ENCODE data around the gene CNTN5. TPM values are rescaled to one million over a fixed set of nuclear protein-coding genes. Genes with fewer than 3 reads are reported as not detected.
"Not testable (repeated sequence)": the region's sequence is repeated elsewhere in the genome, so short reads cannot be mapped to it uniquely, and the experiment has no call there.

Gene CNTN5
- total RNA-seq, 2 donors from 2014 or later = not detected

- Mint-ChIP-seq H3K36me3 (ENCODE audit: low read depth) (no peaks in the 10 kb centered on the region), H3K4me3 (no peak overlapping the region), H3K4me1 (no peaks in the 10 kb centered on the region), H3K27ac (no peak overlapping the region), H3K9me3 (peaks cover 11% of the 10 kb centered on the region), H3K27me3 (no peaks in the 10 kb centered on the region)
- no peak for ATAC-seq (replicated peaks)
Measured at GRCh38 chr11:100224541-100225034, 1203.8 kb downstream of the CNTN5 start.

GRCh38 chr11:100229086-100229485, 1208.3 kb downstream of the CNTN5 start:
- ATAC-seq (replicated peaks) = no peak
- no peaks in the 10 kb centered on the region for H3K4me1 Mint-ChIP-seq
- H3K27ac Mint-ChIP-seq = no peak overlapping the region
- H3K27me3 Mint-ChIP-seq = no peaks in the 10 kb centered on the region
- peaks cover 19% of the 10 kb centered on the region for H3K9me3 Mint-ChIP-seq
- no peaks in the 10 kb centered on the region for H3K36me3 Mint-ChIP-seq (ENCODE audit: low read depth)
- no peak overlapping the region for H3K4me3 Mint-ChIP-seq

- no peak for ATAC-seq (replicated peaks)
- Mint-ChIP-seq H3K4me3 (no peak overlapping the region), H3K4me1 (no peaks in the 10 kb centered on the region), H3K27me3 (no peaks in the 10 kb centered on the region), H3K27ac (no peak overlapping the region), H3K9me3 (peaks cover 23% of the 10 kb centered on the region), H3K36me3 (ENCODE audit: low read depth) (no peaks in the 10 kb centered on the region)
Measured at GRCh38 chr11:100232006-100232405, 1211.3 kb downstream of the CNTN5 start.

- Mint-ChIP-seq H3K36me3 (ENCODE audit: low read depth) (no peaks in the 10 kb centered on the region), H3K4me1 (no peaks in the 10 kb centered on the region), H3K9me3 (peaks cover 18% of the 10 kb centered on the region), H3K27me3 (no peaks in the 10 kb centered on the region), H3K4me3 (no peak overlapping the region), H3K27ac (no peak overlapping the region)
- no peak for ATAC-seq (replicated peaks)
Measured at GRCh38 chr11:100235085-100235484, 1214.3 kb downstream of the CNTN5 start.

- no peaks in the 10 kb centered on the region for H3K27me3 Mint-ChIP-seq
Measured at GRCh38 chr11:100240025-100240539, 1219.3 kb downstream of the CNTN5 start.

GRCh38 chr11:100247704-100248103, 1227.0 kb downstream of the CNTN5 start:
- no peaks in the 10 kb centered on the region for H3K4me1 Mint-ChIP-seq
- H3K4me3 Mint-ChIP-seq = no peak overlapping the region
- H3K27me3 Mint-ChIP-seq = no peaks in the 10 kb centered on the region
- no peaks in the 10 kb centered on the region for H3K36me3 Mint-ChIP-seq (ENCODE audit: low read depth)
- H3K27ac Mint-ChIP-seq = no peak overlapping the region
- H3K9me3 Mint-ChIP-seq = peaks cover 14% of the 10 kb centered on the region
- ATAC-seq (replicated peaks) = no peak

More at GRCh38 chr11:100240025-100240539, 1219.3 kb downstream of the CNTN5 start:
- Mint-ChIP-seq H3K4me1 (no peaks in the 10 kb centered on the region), H3K36me3 (ENCODE audit: low read depth) (no peaks in the 10 kb centered on the region), H3K4me3 (no peak overlapping the region), H3K9me3 (peaks cover 15% of the 10 kb centered on the region), H3K27ac (no peak overlapping the region)
- ATAC-seq (replicated peaks) = no peak

GRCh38 chr11:100257238-100257803, 1236.6 kb downstream of the CNTN5 start:
- not testable (repeated sequence) for H3K4me1 Mint-ChIP-seq; H3K27ac Mint-ChIP-seq; H3K4me3 Mint-ChIP-seq; ATAC-seq (replicated peaks); H3K36me3 Mint-ChIP-seq (ENCODE audit: low read depth); H3K27me3 Mint-ChIP-seq
- peaks cover 21% of the 10 kb centered on the region for H3K9me3 Mint-ChIP-seq

GRCh38 chr11:100269516-100269915, 1248.8 kb downstream of the CNTN5 start:
- no peak for ATAC-seq (replicated peaks)

GRCh38 chr11:100273066-100273815, 1252.5 kb downstream of the CNTN5 start:
- H3K27ac Mint-ChIP-seq = no peak overlapping the region
- no peak for ATAC-seq (replicated peaks)
- H3K36me3 Mint-ChIP-seq (ENCODE audit: low read depth) = no peaks in the 10 kb centered on the region

More at GRCh38 chr11:100269516-100269915, 1248.8 kb downstream of the CNTN5 start:
- no peaks in the 10 kb centered on the region for H3K27me3 Mint-ChIP-seq
- H3K36me3 Mint-ChIP-seq (ENCODE audit: low read depth) = no peaks in the 10 kb centered on the region
- no peak overlapping the region for H3K27ac Mint-ChIP-seq
- no peak overlapping the region for H3K4me3 Mint-ChIP-seq
- peaks cover 25% of the 10 kb centered on the region for H3K9me3 Mint-ChIP-seq
- H3K4me1 Mint-ChIP-seq = no peaks in the 10 kb centered on the region

GRCh38 chr11:100274466-100274865, 1253.7 kb downstream of the CNTN5 start:
- H3K4me1 Mint-ChIP-seq, H3K27ac Mint-ChIP-seq: not testable (repeated sequence)
- H3K9me3 Mint-ChIP-seq = peaks cover 15% of the 10 kb centered on the region

More at GRCh38 chr11:100273066-100273815, 1252.5 kb downstream of the CNTN5 start:
- no peaks in the 10 kb centered on the region for H3K27me3 Mint-ChIP-seq
- H3K4me3 Mint-ChIP-seq = no peak overlapping the region
- H3K9me3 Mint-ChIP-seq = peaks cover 16% of the 10 kb centered on the region
- no peaks in the 10 kb centered on the region for H3K4me1 Mint-ChIP-seq

GRCh38 chr11:100294748-100295147, 1274.0 kb downstream of the CNTN5 start:
- Mint-ChIP-seq H3K4me1 (no peaks in the 10 kb centered on the region), H3K27me3 (no peaks in the 10 kb centered on the region), H3K9me3 (peaks cover 4% of the 10 kb centered on the region), H3K27ac (no peak overlapping the region), H3K36me3 (ENCODE audit: low read depth) (no peaks in the 10 kb centered on the region), H3K4me3 (no peak overlapping the region)
- no peak for ATAC-seq (replicated peaks)

More at GRCh38 chr11:100274466-100274865, 1253.7 kb downstream of the CNTN5 start:
- H3K27me3 Mint-ChIP-seq; H3K4me3 Mint-ChIP-seq; H3K36me3 Mint-ChIP-seq (ENCODE audit: low read depth); ATAC-seq (replicated peaks): not testable (repeated sequence)

- Mint-ChIP-seq H3K4me3 (no peak overlapping the region), H3K27ac (no peak overlapping the region), H3K9me3 (peaks cover 4% of the 10 kb centered on the region), H3K27me3 (no peaks in the 10 kb centered on the region), H3K4me1 (no peaks in the 10 kb centered on the region), H3K36me3 (ENCODE audit: low read depth) (no peaks in the 10 kb centered on the region)
- no peak for ATAC-seq (replicated peaks)
Measured at GRCh38 chr11:100296051-100296679, 1275.4 kb downstream of the CNTN5 start.

- Mint-ChIP-seq H3K27me3 (no peaks in the 10 kb centered on the region), H3K27ac (no peak overlapping the region), H3K4me3 (no peak overlapping the region), H3K9me3 (peaks cover 4% of the 10 kb centered on the region), H3K36me3 (ENCODE audit: low read depth) (no peaks in the 10 kb centered on the region), H3K4me1 (no peaks in the 10 kb centered on the region)
- ATAC-seq (replicated peaks) = no peak
Measured at GRCh38 chr11:100297516-100297915, 1276.8 kb downstream of the CNTN5 start.

GRCh38 chr11:100302824-100303223, 1282.1 kb downstream of the CNTN5 start:
- Mint-ChIP-seq H3K27me3 (no peaks in the 10 kb centered on the region), H3K27ac (no peak overlapping the region), H3K4me1 (no peaks in the 10 kb centered on the region), H3K36me3 (ENCODE audit: low read depth) (no peaks in the 10 kb centered on the region), H3K4me3 (no peak overlapping the region), H3K9me3 (peaks cover 6% of the 10 kb centered on the region)
- ATAC-seq (replicated peaks) = no peak
